B cell (primary cell): ENCODE data around the gene MEAK7. TPM values are rescaled to one million over a fixed set of nuclear protein-coding genes. Genes with fewer than 3 reads are reported as not detected.

Experiments
- ATAC-seq: fragments of 200-7000 bp; cut with Tn5 transposase; one replicate; pipeline ENCODE4 v1.10.0; 2021; ENCODE audit warnings: low read depth, mild to moderate bottlenecking, moderate number of reproducible peaks, moderate library complexity
- CTCF ChIA-PET: fragments of 350-600 bp; sonication (Branson Sonifier 250); formaldehyde crosslinking; loops from one replicate; lab custom pipeline; 2021; ENCODE audit warnings: antibody characterized with exemption, inconsistent platforms; lab: Charles Lee
- POLR2A ChIA-PET: fragments of 350-600 bp; sonication (Branson Sonifier 250); formaldehyde crosslinking; loops from one replicate; lab custom pipeline; 2021; ENCODE audit warnings: antibody characterized with exemption; lab: Charles Lee
- DNase-seq: peaks from one replicate; pipeline ENCODE4 v3.0.0; 2013
- H2AFZ ChIP-seq: 2 replicates; pipeline ENCODE4 v1.6.1; 2012; ENCODE audit warnings: mild to moderate bottlenecking, low read depth, low read length; ENCODE audit not compliant: insufficient read depth, poor library complexity, severe bottlenecking
- H3K27ac ChIP-seq, 2 donors: 1 replicate in 1 of 2; 2 replicates in 1 of 2; pipeline ENCODE4 v1.5.1; 2012 to 2013; ENCODE audit warnings: low read length in 2 of 2, mild to moderate bottlenecking in 2 of 2, moderate library complexity in 1 of 2
- H3K27me3 ChIP-seq, 4 experiments: fragments of 200-600 bp in 1 of 4; sonication (generic) in 1 of 4; replicated peaks in 1 of 4; 1 replicate in 2 of 4; 2 replicates in 2 of 4; pipeline versions ENCODE4 v1.6.1 to v1.7.0; 2013 to 2016; ENCODE audit warnings: low read length in 3 of 4, mild to moderate bottlenecking in 2 of 4, mixed read lengths in 1 of 4, moderate library complexity in 1 of 4; ENCODE audit not compliant: insufficient read depth in 4 of 4, control insufficient read depth in 3 of 4; ENCODE audit errors: control extremely low read depth in 1 of 4
- H3K36me3 ChIP-seq, 2 experiments: replicated peaks in 1 of 2; 1 replicate in 1 of 2; 2 replicates in 1 of 2; pipeline versions ENCODE4 v1.6.1 to v1.7.1; 2013; ENCODE audit warnings: low read length in 1 of 2; ENCODE audit not compliant: insufficient read depth in 2 of 2, control insufficient read depth in 1 of 2; ENCODE audit errors: control extremely low read depth in 1 of 2, extremely low read depth in 1 of 2
- H3K4me1 ChIP-seq, 2 donors: fragments of 200-600 bp in 1 of 2; sonication (generic) in 1 of 2; 1 replicate in 1 of 2; 2 replicates in 1 of 2; pipeline versions ENCODE4 v1.5.1 to v1.6.1; 2013 to 2017; ENCODE audit warnings: low read length in 2 of 2; ENCODE audit not compliant: control insufficient read depth in 2 of 2, insufficient read depth in 2 of 2
- H3K4me2 ChIP-seq: replicated peaks from 2 replicates; pipeline ENCODE3; 2012; ENCODE audit warnings: mild to moderate bottlenecking, low read depth, low read length; ENCODE audit not compliant: poor library complexity, severe bottlenecking
- H3K4me3 ChIP-seq, 5 experiments: fragments of 200-600 bp in 1 of 5; sonication (generic) in 1 of 5; 1 replicate in 3 of 5; 2 replicates in 2 of 5; pipeline versions ENCODE4 v1.5.1 to v1.7.0; 2011 to 2016; ENCODE audit warnings: low read length in 4 of 5, mild to moderate bottlenecking in 4 of 5, low read depth in 2 of 5, control low read depth in 1 of 5, moderate library complexity in 1 of 5; ENCODE audit not compliant: insufficient read depth in 1 of 5; ENCODE audit errors: control extremely low read depth in 1 of 5, extremely low read depth in 1 of 5
- H3K79me2 ChIP-seq: fragments of 200-600 bp; sonication (generic); one replicate; pipeline ENCODE4 v1.6.0; 2016; ENCODE audit warnings: low read length; ENCODE audit not compliant: control insufficient read depth, insufficient read depth
- H3K9ac ChIP-seq: fragments of 200-600 bp; sonication (generic); 2 replicates; pipeline ENCODE4 v1.6.1; 2017; ENCODE audit warnings: mild to moderate bottlenecking, low read length, moderate library complexity
- H3K9me3 ChIP-seq, 3 donors: one replicate each; pipeline versions ENCODE4 v1.6.1 to v1.7.1; 2013; ENCODE audit warnings: low read length in 2 of 3; ENCODE audit not compliant: control insufficient read depth in 2 of 3, insufficient read depth in 1 of 3; ENCODE audit errors: control extremely low read depth in 1 of 3
- H4K20me1 ChIP-seq: 2 replicates; pipeline ENCODE4 v1.6.0; 2012; ENCODE audit warnings: mild to moderate bottlenecking, low read length; ENCODE audit not compliant: insufficient read depth, control insufficient read depth, poor library complexity, severe bottlenecking
- H3K27ac Mint-ChIP-seq: one replicate; pipeline ENCODE4 v1.8.0; 2021; ENCODE audit warnings: mixed read lengths
- H3K27me3 Mint-ChIP-seq: one replicate; pipeline ENCODE4 v1.8.0; 2021; ENCODE audit warnings: mixed read lengths
- H3K4me1 Mint-ChIP-seq: one replicate; pipeline ENCODE4 v1.8.0; 2021; ENCODE audit warnings: mixed read lengths
- H3K4me3 Mint-ChIP-seq: one replicate; pipeline ENCODE4 v1.8.0; 2021; ENCODE audit warnings: mixed read lengths
- H3K9me3 Mint-ChIP-seq: one replicate; pipeline ENCODE4 v1.8.0; 2022; ENCODE audit warnings: mixed read lengths; ENCODE audit not compliant: insufficient read depth
- EZH2 ChIP-seq: IDR thresholded peaks from 2 replicates; pipeline ENCODE4 v1.6.1; 2012; ENCODE audit warnings: borderline replicate concordance, low read depth, mild to moderate bottlenecking, moderate library complexity, low read length; ENCODE audit not compliant: insufficient read depth, poor library complexity, severe bottlenecking
- WGBS: methylation state at CpG from one replicate; pipeline ENCODE4 v1.1.5; 2013; ENCODE audit warnings: missing lambda C conversion rate; ENCODE audit not compliant: insufficient coverage; 5-methylcytosine and 5-hydroxymethylcytosine counted together
- intact Hi-C: fragments of 100-400 bp; cut with micrococcal nuclease; formaldehyde crosslinking; loops from one replicate; pipeline ENCODE4 v1.10.0; 2022
- polyA plus RNA-seq: library from polyadenylated mRNA; depleted of rRNA; stranded (reverse); fragments of >200 nt; gene quantifications from 2 replicates; pipeline ENCODE4 v1.2.3, GENCODE V29; 2012
- total RNA-seq, 2 donors: library from RNA; stranded (reverse); fragments of 120-200 nt in 1 of 2; gene quantifications; 1 replicate in 1 of 2; 2 replicates in 1 of 2; pipeline versions ENCODE4 v1.2.3 to v1.2.4, GENCODE V29; 2013 to 2022
- TF ChIP-seq, protein P1 (sequence below): fragments of 200-600 bp; IDR thresholded peaks from one replicate; pipeline ENCODE4 v1.8.0; 2022; ENCODE audit warnings: antibody characterized with exemption, mild to moderate bottlenecking

MEAK7 gene
- total and polyA plus RNA-seq, 2 donors (not counting 1 experiment from before 2014, with no cell fraction given), result 3.9 to 19.3 TPM

DNA sequence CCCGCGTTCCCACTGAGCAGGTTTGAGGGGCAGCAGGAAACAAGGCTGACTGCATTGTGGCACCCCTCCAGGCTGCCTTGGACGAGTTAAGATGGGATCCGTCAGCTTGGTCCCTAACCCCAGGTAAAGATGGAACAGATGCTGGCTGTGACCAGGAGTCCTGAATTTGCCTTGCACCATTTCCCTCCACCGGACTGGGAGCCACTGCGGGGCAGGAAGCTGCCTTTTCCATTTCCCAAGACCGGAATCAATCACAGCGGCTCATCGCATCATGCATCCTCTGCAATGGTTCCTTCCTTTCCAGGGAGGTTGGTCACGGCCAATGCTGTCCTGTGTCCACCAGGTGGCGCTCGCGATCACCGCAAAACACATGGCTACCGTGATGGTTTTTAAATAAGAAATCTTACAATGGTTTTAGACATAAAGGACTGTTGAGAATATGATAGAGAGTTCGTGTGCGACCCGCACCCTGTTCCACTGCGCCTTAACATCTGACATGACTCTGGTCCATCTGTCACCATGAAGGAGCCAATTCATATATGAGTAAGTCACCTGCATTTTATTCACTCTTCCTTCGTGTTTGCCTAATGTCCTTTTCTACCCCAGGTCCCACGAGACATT, 6.8 kb upstream of the MEAK7 start:
- H3K4me3 ChIP-seq, result no peak overlapping the region
- peaks cover 49% of the 10 kb centered on the region for H3K4me1 Mint-ChIP-seq
- H3K4me3 Mint-ChIP-seq, result peak overlapping the region; percentile 44
- intact Hi-C loops, result loop anchor here (1.0 to 2.0 kb wide), 5 partner anchors 52 to 227 kb away; partner anchors contain the start of gene COTL1
- peaks cover 0 to 3% (median 0%) of the 10 kb centered on the region in 3 donors for H3K9me3 ChIP-seq
- peak overlapping the region; percentile 19 for H3K4me2 ChIP-seq
- TF ChIP-seq, protein P1, sequence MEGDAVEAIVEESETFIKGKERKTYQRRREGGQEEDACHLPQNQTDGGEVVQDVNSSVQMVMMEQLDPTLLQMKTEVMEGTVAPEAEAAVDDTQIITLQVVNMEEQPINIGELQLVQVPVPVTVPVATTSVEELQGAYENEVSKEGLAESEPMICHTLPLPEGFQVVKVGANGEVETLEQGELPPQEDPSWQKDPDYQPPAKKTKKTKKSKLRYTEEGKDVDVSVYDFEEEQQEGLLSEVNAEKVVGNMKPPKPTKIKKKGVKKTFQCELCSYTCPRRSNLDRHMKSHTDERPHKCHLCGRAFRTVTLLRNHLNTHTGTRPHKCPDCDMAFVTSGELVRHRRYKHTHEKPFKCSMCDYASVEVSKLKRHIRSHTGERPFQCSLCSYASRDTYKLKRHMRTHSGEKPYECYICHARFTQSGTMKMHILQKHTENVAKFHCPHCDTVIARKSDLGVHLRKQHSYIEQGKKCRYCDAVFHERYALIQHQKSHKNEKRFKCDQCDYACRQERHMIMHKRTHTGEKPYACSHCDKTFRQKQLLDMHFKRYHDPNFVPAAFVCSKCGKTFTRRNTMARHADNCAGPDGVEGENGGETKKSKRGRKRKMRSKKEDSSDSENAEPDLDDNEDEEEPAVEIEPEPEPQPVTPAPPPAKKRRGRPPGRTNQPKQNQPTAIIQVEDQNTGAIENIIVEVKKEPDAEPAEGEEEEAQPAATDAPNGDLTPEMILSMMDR, result peak; percentile 98
- no peak for TF ChIP-seq EZH2
- no peak overlapping the region for H3K9ac ChIP-seq
- WGBS, result 23% methylated on average over 12 of the region's 21 CpGs
- H3K27me3 Mint-ChIP-seq, result no peaks in the 10 kb centered on the region
- POLR2A ChIA-PET, result interaction anchor here (0.5 to 1.7 kb wide), 5 partner anchors 74 to 218 kb away, joined by 3 to 6 read pairs (median 3); no protein-coding TSS in a partner anchor
- no peaks in the 10 kb centered on the region for H3K36me3 ChIP-seq
- H3K9me3 Mint-ChIP-seq, result no peaks in the 10 kb centered on the region
- CTCF ChIA-PET, result interaction anchor here (0.6 to 12.9 kb wide), 38 partner anchors 9 to 460 kb away, joined by 3 to 518 read pairs (median 4); partner anchors contain the start of genes COTL1 and KLHL36
- peaks cover 0 to 3% (median 0%) of the 10 kb centered on the region in 4 experiments for H3K27me3 ChIP-seq
- peaks cover 9% of the 10 kb centered on the region for H3K79me2 ChIP-seq
- peak; percentile 40 for ATAC-seq
- H3K27ac Mint-ChIP-seq, result peak overlapping the region; percentile 77
- peak overlapping the region; percentile 39 for H2AFZ ChIP-seq
- no peaks in the 10 kb centered on the region for H4K20me1 ChIP-seq
- H3K27ac ChIP-seq, result no peak overlapping the region
- DNase-seq, result peak; percentile 87
- H3K4me1 ChIP-seq, result peaks cover 41 to 57% of the 10 kb centered on the region in 2 donors
